Measurements from ENCODE around the gene RNASE9. TPM values are rescaled to one million over a fixed set of nuclear protein-coding genes. Genes with fewer than 3 reads are reported as not detected.
"Not testable (repeated sequence)": the region's sequence is repeated elsewhere in the genome, so short reads cannot be mapped to it uniquely, and the experiment has no call there.

Gene RNASE9
- polyA plus RNA-seq, 4 donors = not detected

DNA sequence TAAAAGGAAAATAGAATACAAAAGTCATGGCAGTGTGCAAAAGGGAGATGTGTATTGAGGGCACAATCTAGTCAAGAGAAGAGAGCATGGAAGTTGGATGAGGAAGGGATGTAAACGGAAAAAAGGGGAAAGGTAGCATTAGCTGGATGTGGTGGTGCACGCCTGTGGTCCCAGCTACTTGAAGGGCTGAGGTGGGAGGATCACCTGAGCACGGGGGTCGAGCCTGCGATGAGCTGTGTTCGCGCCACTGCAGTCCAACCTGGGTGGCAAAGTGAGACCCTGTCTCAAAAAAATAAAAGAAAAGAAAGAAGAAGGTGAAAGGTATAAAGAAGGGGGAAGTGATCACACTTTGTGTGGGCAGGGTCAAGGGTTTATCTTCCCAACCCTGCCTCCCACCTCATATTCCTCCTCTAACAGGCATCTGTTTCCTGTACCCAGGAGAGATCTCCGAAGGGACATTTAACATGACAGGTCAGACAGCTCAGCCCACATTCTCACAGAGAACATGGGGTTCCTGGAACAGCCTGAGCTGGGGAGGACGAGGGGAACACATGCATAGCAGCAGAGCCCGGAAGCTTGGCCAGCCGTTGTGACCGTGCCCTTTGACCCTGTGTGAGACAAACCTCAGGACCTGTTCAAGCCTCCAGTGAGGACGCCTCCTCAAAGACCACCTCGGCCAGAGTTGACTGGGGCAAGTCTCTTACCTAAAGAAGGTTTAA is 18.1 kb upstream of the RNASE9 start:
- DNase-seq (ENCODE audit: low read depth in 4 of 4, low spot score in 3 of 4) = no peak

GRCh38 chr14:20578325-20578724 is 17.5 kb upstream of the RNASE9 start:
- DNase-seq (ENCODE audit: low read depth in 4 of 4, low spot score in 3 of 4) = no peak

DNA sequence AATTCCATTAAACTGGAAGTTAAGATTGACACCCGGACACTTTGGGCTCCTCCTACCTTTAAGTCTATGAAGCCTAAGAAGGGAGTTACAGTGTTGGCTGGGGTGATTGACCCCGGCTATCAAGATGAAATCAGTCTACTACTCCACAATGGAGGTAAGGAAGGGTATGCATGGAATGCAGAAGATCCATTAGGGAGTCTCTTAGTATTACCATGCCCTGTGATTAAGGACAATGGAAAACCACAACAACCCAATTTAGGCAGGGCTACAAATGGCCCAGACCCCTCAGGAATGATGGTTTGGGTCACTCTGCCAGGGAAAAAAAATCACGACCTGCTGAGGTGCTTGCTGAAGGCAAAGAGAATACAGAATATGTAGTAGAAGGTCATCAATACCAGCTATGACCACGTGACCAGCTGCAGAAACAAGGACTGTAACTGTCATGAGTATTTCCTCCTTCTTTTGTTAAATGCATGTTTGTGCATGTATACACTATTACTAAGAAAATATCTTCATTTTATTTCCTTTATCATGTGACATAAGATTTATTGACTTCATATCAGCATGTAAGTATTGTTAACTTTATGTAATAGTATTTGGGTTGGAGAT is 11.6 kb upstream of the RNASE9 start:
- not testable (repeated sequence) for DNase-seq (ENCODE audit: low read depth in 4 of 4, low spot score in 3 of 4)

DNA sequence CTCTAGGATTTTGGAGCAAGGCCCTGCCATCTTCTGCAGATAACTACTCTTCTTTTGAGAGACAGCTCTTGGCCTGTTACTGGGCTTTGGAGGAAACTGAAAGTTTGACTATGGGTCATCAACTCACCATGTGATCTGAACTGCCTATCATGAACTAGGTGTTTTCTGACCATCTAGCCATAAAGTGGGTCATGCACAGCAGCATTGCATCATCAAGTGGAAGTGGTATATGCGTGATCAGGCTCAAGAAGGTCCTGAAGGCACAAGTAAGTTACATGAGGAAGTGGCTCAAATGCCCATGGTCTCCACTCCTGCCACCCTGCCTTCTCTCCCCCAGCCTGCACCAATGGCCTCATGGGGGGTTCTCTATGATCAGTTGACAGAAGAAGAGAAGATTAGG is 9.9 kb upstream of the RNASE9 start:
- not testable (repeated sequence) for DNase-seq (ENCODE audit: low read depth in 4 of 4, low spot score in 3 of 4)

- DNase-seq (ENCODE audit: low read depth in 4 of 4, low spot score in 3 of 4) = not testable (repeated sequence)
Observed at GRCh38 chr14:20569865-20570264, 9.0 kb upstream of the RNASE9 start.

DNA sequence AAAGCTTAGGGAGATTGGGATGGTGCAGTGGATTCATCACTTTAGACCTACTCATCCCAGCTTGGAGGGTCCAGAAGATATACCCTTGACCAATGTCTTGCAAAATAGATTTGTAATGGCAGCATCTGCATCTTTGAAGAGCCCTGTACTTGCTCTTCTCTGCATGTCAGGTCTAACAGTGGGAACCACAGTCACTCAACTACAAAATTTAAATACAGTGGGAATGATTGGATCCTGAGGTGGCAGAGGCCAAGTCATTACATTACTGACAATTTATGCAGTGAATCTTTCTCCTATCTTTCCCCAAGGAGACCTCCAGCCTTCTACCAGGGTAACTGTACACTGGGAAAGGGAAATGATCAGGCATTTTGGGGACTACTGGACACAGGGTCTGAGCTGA is 8.2 kb upstream of the RNASE9 start:
- DNase-seq (ENCODE audit: low read depth in 4 of 4, low spot score in 3 of 4) = no peak

GRCh38 chr14:20568393-20568792 is 7.5 kb upstream of the RNASE9 start:
- no peak for DNase-seq (ENCODE audit: low read depth in 4 of 4, low spot score in 3 of 4)

DNA sequence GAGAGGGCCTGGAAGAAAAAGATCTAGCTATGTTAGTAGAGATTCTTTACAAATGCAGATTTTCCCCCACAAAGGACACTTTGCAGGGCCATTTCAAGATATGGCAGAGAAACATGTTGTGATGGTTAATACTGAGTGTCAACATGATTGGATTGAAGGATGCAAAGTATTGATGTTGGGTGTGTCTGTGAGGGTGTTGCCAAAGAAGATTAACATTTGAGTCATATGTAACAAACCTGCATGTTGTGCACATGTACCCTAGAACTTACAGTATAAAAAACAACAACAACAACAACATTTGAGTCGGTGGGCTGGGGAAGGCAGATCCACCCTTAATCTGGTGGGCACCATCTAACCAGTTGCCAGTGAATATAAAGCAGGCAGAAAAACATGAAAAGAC is 6.4 kb upstream of the RNASE9 start:
- DNase-seq (ENCODE audit: low read depth in 4 of 4, low spot score in 3 of 4) = not testable (repeated sequence)

DNA sequence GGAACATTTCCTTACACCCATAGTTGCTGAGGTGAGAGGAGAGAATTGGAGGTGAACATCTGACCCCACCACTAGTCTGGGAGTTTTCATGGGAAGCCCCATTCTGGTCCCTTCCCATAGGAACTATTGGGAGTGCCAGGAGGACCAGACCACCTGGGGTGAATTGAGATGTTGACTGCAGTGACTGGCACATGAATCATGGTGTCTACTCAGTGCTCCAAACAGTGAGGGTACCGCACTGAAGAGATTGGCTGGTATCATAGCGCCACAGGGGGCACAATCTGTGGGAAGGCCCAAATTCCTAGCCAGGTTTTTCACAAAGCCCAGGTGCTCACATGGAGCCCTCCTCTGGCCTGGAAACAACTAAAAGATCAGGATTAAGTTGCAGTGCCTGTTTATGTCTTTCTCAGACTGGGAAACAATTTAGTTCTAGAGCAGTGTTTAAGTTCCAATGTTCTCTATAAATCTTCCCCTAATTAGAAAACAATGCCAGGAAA is 3.7 kb upstream of the RNASE9 start:
- DNase-seq (ENCODE audit: low read depth in 4 of 4, low spot score in 3 of 4) = no peak

GRCh38 chr14:20563971-20564370 is 3.1 kb upstream of the RNASE9 start:
- no peak for DNase-seq (ENCODE audit: low read depth in 4 of 4, low spot score in 3 of 4)

DNA sequence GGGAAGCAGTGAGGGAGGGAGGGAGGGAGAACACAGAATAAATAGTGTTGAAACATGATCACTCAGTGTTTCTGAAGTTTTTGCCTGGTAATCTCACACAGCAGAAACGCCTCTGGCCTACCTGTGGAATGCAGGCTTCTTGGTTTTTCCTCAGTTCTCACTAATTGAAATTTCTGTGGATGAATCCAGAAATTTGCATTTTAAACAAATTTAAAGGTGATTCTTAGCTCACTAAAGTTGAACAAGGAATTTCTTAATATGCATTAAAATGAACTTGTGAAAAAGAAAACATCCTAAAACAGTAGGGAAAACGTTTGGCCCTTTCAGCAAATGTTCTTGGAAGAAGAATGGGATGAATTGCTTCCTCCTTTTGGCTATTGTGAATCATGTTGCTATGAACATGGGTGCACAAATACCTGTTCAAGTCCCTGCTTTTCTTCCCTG is 1.4 kb downstream of the RNASE9 start:
- DNase-seq (ENCODE audit: low read depth in 4 of 4, low spot score in 3 of 4) = no peak

DNA sequence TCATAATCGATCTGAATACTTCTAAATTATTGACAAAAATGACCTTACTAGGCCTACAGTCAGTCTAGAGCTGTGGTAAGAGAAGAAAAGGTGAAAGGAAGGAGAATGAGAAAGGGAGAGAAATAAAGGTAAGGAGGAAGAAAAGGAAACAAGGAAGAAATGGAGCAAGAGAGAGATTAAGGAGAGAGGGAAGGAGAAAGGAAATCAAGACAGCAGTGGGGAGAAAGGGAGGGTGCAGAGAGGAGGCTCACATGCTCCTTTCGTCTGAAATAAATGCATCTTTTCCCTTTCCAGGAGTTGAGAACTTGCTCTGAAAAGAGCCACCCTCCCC is 3.7 kb downstream of the RNASE9 start:
- no peak for DNase-seq (ENCODE audit: low read depth in 4 of 4, low spot score in 3 of 4)

DNA sequence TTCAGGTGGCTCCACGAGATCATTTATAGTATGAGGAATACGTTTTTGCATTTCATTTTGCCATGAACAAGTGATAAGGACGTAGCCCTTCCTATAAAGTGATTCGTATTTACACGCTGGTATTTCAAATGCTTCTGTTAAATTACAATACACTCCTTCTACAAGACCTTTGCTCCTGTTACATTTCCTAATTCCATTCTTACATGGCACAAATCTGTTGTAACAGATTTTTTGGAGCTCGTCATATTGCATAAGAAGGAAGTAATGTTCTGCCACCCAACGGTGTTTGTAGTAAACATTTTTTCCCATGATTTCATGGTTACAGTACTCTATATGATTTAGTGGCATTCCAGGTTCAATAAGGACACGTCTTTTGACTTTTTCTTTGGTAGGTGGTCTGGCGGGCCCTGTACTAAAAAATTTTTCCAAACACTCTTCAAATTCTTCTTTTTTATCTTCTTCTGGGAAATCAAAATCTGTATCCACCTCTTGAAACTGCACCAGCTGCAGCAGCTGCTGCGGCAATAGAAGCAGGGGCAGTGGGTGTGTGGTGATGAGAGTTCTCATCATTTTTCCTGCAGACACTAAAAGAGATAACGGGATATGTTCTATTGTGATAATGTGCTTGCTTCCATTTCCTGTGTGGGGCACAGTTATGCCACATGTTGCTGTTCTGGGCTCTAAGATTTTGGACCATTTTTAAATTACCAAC is 4.2 kb downstream of the RNASE9 start:
- no peak for DNase-seq (ENCODE audit: low read depth in 4 of 4, low spot score in 3 of 4)

DNA sequence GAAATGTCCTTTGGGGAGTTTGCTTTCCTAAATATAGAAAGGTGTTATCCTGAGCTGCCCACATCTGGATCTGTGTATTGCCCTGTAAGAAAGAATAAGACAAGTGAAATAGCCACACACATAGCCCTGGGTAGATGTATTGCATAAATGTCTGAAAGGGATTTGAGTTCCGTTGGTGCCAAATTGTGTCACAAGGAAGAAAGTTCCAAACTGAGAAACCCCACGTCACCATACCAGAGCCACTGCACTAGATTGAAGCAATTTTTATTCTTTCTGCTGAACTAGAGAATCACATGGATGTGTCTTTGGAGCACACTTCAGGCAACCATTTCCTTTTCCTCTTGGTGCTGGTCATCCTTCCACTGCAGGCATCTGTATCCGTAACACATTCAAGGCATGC is 5.0 kb downstream of the RNASE9 start:
- DNase-seq (ENCODE audit: low read depth in 4 of 4, low spot score in 3 of 4) = no peak

DNA sequence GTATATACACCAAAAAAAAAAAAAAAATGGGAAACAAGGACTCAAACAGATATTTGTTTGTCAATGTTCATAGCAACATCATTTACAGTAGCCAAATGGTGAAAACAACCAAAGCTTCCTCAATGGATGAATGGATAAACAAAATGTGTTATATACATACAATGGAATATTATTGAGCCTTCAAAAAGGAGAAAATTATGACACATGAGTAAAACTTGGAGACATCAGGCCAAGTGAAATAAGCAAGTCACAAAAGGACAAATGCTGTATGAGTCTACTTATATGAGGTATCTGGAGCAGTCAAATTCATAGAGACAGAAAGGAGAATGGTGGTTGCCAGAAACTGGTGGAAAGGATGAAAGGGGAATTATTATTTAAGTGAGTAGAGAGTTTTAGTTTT is 7.8 kb downstream of the RNASE9 start:
- DNase-seq (ENCODE audit: low read depth in 4 of 4, low spot score in 3 of 4) = no peak

- DNase-seq (ENCODE audit: low read depth in 4 of 4, low spot score in 3 of 4) = no peak
Observed at GRCh38 chr14:20551606-20552005, 9.2 kb downstream of the RNASE9 start.

DNA sequence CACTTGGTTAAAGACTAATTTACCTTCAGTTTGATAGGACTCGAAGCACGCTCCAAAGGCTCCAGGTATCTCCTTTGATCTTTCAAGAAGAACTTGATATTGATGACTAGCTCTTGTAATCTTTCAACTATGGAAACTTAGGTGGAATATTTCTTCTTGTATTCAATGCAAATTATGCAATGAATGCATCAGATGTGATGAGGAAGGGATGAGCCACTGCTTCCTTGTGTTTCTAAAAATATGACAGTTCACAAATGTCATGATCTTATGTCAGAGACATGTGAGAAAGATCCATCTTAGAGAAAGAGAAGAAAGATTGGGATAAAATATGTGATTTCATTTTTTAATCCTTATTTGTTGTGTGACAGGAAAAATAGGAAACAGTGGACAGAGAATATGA is 9.9 kb downstream of the RNASE9 start:
- no peak for DNase-seq (ENCODE audit: low read depth in 4 of 4, low spot score in 3 of 4)

DNA sequence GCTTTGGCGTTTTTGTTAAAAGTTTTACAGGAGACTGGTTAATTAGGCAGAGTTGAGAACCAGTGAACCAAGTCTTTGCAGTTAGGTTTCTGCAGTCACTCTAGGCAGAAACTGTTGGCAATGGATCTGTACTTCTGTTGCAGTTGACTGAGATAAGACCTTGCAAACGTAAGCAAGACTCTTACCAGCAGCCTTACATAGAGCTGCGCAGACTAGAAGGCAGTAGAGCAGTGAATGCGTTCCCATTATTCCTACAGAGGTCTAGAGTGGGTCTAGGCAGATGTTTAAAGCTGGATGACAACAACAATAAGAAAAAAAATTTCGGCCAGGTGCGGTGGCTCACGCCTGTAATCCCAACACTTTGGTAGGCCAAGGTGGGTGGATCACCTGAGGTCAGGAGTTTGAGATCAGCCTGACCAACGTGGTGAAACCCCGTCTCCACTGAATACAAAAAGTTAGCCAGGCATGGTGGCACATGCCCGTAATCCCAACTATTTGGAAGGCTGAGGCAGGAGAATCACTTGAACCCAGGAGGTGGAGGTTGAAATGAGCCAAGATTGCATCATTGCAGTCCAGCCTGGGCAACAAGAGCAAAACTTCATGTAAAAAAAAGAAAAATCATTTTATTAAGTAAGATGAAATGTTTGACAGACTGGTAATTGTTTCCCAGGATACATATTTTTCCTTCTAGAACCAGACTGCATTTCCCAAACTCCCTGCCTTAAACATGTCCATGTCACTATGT is 12.3 kb downstream of the RNASE9 start:
- no peak for DNase-seq (ENCODE audit: low read depth in 4 of 4, low spot score in 3 of 4)

DNA sequence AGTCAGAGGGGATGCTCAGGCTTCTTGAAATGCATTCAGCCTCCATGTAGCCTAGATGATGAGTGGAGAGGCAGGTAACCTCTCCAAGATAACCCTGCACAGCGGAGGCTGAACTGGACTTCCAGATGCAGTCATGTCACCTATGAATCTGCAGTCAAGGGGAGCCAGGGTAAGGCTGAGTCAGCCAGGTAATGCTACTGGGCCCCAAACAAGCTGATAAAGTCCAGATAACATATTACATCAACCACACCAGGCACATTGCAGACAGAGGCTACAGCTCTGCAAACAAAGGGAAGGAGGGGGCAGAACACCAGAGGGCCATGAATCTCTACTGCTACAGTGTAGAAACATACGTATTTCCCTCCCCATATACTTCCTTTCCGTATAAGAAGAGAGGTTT is 14.0 kb downstream of the RNASE9 start:
- DNase-seq (ENCODE audit: low read depth in 4 of 4, low spot score in 3 of 4) = no peak

DNA sequence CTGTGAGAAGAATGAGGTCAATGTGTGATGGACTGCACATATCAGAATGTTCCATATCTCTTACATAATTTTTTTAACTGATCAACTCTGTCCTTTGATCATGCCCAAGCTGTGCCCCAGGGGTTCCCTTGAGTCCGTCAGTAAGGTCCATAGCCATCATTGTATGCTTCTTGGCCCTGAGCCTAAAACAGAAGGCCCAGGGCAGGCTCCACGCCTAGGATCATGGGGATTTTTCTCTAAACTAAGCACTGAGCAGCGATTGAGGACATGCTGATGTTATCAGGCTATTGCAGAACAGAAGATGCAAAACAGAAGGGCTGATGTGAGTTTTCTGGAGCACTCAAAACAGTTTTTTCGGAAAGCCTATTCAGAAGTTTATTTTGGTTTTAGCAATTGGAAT is 20.9 kb downstream of the RNASE9 start:
- DNase-seq (ENCODE audit: low read depth in 4 of 4, low spot score in 3 of 4) = no peak

Measured in right renal pelvis (tissue), 4 donors.